Right renal cortex interstitium (tissue), 3 donors: ENCODE results near the gene TJP2. TPM values are rescaled to one million over a fixed set of nuclear protein-coding genes. Genes with fewer than 3 reads are reported as not detected.
"Not testable (repeated sequence)": the region's sequence is repeated elsewhere in the genome, so short reads cannot be mapped to it uniquely, and the experiment has no call there.

Experiments
- DNase-seq, 3 donors: peaks; one replicate each; pipeline ENCODE4 v3.0.0-alpha.2; 2013; ENCODE audit warnings: low read depth in 3 of 3, low spot score in 2 of 3
- polyA plus RNA-seq, 3 donors: library from polyadenylated mRNA; unstranded; fragments of 120-200 nt; gene quantifications; one replicate each; pipeline ENCODE4 v1.2.1, GENCODE V29; 2013; ENCODE audit not compliant: insufficient read length in 3 of 3

TJP2 gene
- polyA plus RNA-seq, 3 donors = 86.2 to 107 (median 97.9) TPM

- no peak for DNase-seq
Observed at GRCh38 chr9:69157751-69158466, 16.2 kb upstream of the TJP2 start.

DNA sequence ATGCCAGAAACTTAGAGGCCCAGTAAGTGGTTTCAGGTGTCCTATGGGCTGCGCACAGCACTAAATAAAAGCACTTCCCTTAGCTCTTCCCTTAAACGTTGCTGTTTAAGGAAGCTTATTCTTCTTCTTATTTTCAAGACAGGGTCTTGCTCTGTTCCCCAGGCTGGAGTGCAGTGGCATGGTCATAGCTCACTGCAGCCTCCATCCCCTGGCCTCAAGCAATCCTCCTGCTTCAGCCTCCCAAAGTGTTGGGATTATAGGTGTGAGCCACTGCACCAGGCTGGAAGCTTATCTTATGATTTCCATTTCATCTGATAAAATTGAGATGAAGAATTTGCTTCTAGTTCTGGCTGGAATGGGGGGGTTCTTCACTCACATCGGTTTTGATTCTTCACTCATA is 15.6 kb upstream of the TJP2 start:
- DNase-seq = no peak

GRCh38 chr9:69164573-69164972 is 9.5 kb upstream of the TJP2 start:
- not testable (repeated sequence) for DNase-seq

DNA sequence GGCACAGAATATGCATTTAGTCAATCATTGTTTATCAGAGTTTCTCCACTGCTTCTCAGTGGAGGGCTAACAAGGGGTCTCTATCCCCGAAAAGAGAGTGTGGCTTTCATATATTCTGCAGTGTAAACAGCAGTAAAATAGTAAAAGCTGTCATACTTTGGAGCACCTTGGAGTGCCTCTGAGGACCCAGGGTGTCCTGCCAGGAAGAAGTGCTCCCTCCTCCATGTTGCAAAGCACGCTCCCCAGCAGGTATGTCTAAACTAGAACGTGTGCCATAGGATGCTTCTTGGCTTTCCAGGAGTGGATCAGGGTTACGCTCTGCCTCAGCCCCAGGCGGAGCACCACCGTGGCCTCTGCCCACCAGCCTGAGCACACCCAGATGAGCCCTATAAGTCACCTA is 8.5 kb upstream of the TJP2 start:
- DNase-seq = no peak

DNA sequence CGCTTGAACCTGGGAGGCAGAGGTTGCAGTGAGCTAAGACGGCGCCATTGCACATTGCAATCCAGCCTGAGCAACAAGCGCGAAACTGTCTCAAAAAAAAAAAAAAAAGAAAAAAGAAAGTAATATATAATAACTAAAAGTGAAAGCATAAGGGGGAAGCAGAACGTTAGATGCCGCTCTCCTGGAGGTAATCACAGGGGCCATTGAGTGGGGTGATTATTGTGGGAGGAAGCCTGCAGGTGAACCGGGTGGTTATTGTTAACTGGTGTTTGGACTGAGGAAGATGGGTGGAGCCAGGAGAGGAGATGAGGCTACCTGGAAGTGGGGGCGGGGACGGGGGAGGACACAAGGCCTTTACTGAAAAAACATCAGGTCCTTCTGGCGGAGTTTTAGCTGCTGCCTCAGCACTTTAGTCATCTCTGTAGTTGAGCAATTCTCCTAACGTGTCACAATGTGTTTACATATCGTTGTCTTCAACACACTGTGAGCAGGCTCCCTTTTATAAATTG is 5.3 kb upstream of the TJP2 start:
- DNase-seq = no peak

DNA sequence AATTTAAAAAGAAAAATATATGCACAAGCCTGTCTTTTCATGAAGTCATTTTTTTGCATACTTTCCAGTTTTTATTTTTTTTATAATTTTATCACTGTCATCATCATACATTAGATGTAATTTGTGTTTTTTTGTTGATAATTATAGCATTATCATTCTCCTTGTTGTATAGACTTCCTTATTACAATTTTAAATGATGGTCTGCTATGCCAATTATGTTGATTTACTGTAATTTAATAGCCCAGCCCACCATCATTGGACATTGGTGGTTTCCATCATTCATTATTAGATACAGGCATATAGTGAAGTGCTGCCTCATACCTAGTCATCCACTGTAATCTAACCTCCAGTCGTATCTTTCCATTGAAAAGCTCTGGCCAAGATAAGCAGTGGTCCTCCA is 3.8 kb upstream of the TJP2 start:
- no peak for DNase-seq

DNA sequence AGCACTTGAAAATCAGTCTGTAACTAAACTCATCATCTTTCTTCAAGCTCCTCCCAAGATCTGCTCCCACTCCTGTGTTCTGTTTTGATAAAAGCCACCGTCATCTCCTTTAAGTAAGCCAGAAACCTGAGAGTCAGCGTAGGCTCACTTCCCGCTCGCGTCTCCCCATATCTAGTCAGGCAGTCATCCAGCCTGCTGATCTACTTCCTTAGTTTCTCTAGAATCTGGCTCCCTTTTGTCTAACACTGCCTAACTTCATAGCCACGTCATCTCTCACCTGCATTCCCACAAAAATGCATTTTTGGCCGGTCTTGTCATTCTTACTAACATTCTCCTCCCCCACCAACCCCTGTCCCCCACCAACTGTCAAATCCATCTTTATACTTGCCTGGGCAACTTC is 3.0 kb upstream of the TJP2 start:
- DNase-seq = no peak

GRCh38 chr9:69171517-69171916 is 2.6 kb upstream of the TJP2 start:
- DNase-seq = no peak

DNA sequence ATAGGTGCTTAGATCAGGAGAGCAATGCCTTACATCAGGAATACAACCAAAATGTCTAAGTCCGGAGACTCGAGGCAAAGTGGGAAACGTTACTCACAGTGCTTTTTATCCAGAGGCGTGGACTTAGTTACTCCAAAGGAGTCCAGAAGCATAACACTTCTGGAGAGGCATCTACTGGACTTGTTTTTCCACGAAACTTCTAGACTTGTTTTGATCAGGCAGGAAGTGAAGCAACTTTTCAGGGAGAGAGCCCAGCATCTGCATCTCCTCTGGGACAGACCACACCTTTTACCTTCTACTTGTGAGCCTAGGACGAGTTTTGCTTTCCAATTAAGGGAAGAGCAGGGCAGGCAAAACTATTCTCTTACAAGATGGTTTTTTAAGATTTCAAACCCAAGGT is 1.2 kb upstream of the TJP2 start:
- DNase-seq = no peak

GRCh38 chr9:69173497-69173890 is 583 bp upstream of the TJP2 start:
- no peak for DNase-seq

- no peak for DNase-seq
Observed at GRCh38 chr9:69174616-69175463, 763 bp downstream of the TJP2 start.

DNA sequence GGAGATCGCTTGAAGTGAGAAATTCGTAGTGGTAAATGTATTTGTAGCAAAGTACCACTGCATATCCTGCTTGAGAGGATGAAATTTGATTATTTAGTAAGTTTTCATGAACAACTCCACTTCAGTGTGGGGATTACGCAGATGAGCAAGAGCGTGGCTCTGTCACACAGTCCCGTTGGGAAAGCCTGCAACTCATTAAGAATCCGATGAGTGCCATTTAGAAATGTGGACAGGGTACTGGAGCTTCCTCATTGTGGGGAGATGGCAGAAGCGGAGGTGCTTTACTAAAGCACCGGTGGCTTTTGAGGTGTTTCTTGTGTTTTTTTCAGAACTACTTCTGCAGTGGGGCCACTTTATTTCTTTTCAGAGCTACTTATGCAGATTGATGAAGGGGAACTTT is 1.4 kb downstream of the TJP2 start:
- DNase-seq = no peak

GRCh38 chr9:69176471-69177171 is 2.5 kb downstream of the TJP2 start:
- DNase-seq = no peak

DNA sequence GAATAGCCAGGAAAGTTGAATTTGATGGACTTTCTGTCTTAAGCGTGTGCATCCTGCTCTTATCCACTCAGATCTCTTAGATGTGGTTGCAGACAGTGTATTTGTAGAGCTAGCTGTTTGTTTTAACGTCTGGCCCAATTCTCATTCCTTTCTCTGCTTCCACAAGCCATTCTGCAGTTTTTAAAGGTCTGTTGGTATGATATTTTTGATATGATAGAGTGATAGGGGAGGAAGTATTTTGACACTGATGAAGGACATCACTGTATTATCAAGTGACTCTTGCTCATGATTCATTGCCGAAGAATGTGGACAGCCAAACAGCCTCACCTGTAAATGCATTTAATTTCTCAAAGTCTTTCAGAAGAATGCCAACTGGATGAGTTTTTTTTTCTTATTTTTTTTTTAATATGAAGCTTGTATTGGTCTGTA is 4.5 kb downstream of the TJP2 start:
- no peak for DNase-seq

GRCh38 chr9:69179037-69179436 is 5.0 kb downstream of the TJP2 start:
- DNase-seq = no peak

- no peak for DNase-seq
Observed at GRCh38 chr9:69180200-69180599, 6.1 kb downstream of the TJP2 start.

DNA sequence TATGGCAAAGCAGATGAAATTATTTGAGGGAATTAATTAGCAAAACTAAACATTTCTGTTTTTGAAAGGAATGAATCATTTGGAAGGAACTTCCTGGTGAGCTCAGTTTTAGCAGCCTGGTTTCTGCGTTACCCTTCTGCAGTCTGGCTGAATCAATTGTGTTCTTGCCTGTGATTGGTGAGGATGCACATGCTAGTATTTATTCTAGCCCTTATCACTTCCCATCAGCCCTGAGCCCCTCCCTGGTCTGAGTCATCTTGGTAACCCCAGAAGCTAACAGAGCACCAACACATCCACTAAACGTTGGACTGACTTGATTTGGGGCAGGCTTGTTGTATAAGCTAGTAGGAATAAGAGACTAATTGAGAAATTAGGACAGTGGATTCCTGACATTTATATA is 6.6 kb downstream of the TJP2 start:
- DNase-seq = no peak

GRCh38 chr9:69181908-69182353 is 7.9 kb downstream of the TJP2 start:
- DNase-seq = no peak

GRCh38 chr9:69184266-69184665 is 10.2 kb downstream of the TJP2 start:
- no peak for DNase-seq

GRCh38 chr9:69186841-69187611 is 12.9 kb downstream of the TJP2 start:
- DNase-seq = no peak

GRCh38 chr9:69188975-69189374 is 14.9 kb downstream of the TJP2 start:
- DNase-seq = no peak
